Right kidney (tissue), 1 donor: ENCODE data around the gene XCL2.
"Not testable (repeated sequence)": the region's sequence is repeated elsewhere in the genome, so short reads cannot be mapped to it uniquely, and the experiment has no call there.

Source experiments
- DNase-seq: peaks from one replicate; pipeline ENCODE4 v3.0.0-alpha.2; 2016

XCL2 gene

DNA sequence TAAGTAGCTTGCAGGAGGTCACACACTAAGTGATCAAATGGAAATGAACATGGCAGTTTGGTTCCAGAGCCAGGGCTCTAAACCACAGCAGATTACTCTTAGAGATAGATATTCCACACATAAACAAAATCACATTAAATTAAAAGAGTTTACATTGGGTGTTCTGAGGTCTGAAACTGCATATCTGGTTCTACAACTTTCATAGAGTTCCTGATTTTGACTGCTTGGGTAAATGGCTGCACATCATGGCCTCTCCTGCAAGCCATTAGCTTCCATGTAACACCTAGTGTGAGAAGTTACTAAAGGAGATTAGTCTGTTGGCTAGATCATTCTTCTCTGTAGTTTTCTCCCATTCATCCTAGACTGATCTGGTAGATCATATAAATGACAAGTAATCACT is 12.8 kb upstream of the XCL2 start:
- no peak for DNase-seq

DNA sequence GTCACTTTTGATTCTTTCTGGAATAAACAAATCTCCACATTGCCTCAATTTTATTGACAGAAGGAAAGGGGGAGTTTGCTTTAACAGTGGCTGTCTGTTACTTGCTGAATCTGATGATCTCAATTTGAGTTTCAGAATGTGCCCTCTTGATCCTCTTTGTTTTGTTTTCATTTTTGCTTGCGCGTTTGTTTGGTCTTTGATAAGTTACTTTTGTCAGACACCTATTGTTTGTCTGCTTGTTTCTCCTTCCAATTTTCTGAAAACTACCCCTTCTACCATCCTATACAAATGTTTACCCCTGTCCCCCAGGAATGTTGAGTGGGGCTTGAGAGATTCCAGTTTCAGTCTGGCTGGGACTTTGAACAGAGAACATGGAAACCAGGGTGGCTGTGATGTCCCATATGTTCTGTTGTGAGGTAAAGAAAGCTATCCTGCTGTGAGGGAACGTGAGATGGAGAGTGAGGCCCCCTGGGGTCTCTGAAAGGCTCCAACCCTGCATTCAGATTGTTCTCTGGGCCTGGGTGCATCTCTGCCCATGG is 11.8 kb upstream of the XCL2 start:
- no peak for DNase-seq

DNA sequence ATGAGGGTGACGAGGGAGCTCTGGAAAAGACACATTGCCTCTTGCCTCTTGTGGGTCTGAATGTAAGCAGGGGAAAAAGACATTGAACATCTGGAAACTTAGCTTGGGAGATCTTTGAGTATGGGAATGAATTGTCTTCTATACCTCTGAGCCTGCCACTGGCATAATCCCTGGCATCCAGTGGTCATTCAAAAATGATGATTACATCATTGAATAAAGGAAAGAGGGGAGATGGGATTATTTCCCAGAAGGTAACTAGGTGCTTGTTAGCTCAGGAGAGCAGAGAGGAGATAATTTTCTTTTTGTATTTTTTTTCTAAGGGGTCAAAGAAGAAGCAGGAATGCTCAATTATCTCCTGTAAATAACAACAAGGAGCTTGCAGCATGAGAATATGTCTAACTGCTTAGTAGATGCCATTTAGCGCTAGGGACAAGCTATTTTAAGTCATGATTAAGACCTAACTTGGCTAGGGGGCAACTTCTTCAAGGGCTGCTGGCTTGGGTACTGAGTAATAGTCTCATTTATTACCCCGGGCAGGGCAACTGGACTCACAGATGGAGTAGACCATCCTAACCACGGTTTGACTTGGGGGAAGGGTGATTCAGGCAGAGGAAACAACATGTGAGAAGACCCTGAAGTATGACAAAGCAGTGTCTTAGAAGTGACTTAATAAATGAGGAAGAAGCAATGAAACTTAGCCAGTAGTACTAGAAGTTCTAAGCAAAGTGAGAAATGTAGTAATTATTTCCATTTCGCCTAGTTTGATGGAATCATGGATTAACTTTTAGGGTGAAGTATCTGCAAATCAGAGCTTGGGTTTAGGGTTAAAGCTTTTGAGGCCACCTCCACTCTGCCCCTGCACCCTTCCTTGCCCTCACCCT is 11.0 kb upstream of the XCL2 start:
- no peak for DNase-seq

DNA sequence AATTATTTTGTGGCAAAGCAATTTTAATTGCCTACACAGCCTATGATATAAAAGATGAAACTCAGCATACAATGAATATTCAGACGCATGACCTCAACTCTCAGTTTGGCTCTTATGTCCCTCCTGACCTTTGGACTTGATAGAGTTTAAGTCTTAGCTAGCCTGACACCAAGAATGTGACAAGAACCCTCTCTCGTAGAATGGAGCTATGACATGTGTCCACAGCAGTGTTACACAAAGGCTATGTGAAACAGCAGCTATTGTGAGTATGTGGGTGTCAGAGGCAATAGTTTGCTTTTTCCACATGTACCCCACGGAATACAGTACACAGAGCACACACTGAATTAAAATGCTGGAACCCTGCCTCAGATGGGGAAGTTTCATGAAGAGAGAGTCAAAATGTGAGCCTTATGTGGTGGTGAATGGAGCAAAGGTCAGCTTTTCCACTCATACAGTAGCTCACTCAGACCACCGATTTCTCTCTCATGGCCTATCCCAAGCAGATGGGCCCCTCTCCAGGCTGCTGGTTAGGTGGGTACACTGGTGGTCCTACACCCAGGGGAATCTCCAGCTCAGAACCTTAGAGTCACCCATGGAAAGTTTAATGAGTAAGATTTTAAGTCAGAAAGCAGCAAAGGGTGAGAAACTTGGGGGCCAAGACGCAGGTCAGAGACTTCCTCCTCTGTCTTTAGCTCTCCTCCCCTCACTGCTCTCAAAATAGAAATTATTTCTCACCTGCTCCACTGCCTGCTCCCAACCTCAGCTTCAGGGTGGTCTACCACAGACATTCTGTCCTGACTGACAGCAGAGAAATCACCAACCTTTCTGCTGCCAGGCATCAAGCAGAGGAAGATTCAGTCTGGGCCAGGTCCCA is 10.1 kb upstream of the XCL2 start:
- DNase-seq: no peak

DNA sequence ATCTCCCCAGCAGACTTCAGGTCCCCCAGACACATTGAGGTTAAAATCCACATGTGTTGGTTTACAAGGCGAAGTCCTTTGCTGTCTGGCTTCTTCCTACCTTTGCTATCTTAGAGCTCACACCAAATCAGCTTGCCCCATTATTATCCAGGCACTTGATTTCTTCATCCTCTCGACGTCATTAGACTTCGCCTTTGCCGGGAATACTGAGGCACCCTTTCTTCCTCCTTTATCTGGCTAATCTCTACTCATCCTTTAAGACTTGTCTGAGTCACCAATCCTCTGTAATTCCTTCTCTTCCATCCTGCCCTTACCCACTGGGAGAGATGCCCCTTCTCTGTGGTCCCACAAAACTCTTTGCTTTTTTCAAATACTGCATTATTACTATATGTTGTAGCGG is 9.2 kb upstream of the XCL2 start:
- no peak for DNase-seq

DNA sequence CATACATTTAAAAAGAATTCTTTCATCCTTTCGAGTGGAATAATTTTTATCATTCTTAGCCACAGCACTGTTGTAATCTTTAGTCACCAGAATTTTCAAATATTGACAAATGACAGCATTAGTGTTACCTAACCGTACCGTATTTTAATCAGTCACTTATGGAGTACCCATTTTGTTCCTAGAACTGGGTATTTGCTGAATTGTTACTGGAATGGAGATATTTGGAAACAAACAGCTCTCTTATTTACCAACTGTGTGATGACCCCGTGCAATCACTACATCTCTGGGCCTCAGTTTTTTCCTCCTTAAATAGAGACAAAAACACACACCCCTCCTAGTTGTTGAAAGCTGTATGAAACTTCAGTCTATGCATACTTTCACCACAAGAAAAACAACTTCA is 7.9 kb upstream of the XCL2 start:
- no peak for DNase-seq

DNA sequence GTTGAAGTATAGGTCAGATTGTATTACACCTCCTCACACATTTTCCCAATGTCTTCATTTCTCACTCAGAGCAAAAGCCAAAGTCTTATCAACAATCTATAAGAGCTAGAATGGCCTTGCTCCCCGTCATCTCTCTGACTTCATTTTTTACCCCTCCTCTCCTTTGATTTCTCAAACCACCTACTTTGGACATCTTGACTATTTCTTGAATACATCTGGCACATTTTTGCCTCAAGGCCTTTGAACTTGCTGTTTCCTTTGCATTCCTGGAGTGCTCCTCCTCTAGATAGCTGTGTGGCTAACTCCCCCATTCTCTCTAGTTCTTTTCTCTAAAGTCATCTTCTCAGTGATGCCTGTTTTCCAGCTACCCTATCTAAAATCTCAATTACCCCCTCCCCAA is 7.2 kb upstream of the XCL2 start:
- no peak for DNase-seq

DNA sequence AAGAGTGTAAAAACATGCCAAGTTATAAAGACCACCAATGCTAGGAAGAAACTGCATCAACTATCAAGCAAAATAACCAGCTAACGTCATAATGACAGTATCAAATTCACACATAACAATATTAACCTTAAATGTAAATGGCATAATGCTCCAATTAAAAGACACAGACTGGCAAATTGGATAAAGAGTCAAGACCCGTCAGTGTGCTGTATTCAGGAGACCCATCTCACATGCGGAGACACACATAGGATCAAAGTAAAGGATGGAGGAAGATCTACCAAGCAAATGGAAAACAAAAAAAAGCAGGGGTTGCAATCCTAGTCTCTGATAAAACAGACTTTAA is 2.7 kb upstream of the XCL2 start:
- DNase-seq: not testable (repeated sequence)

DNA sequence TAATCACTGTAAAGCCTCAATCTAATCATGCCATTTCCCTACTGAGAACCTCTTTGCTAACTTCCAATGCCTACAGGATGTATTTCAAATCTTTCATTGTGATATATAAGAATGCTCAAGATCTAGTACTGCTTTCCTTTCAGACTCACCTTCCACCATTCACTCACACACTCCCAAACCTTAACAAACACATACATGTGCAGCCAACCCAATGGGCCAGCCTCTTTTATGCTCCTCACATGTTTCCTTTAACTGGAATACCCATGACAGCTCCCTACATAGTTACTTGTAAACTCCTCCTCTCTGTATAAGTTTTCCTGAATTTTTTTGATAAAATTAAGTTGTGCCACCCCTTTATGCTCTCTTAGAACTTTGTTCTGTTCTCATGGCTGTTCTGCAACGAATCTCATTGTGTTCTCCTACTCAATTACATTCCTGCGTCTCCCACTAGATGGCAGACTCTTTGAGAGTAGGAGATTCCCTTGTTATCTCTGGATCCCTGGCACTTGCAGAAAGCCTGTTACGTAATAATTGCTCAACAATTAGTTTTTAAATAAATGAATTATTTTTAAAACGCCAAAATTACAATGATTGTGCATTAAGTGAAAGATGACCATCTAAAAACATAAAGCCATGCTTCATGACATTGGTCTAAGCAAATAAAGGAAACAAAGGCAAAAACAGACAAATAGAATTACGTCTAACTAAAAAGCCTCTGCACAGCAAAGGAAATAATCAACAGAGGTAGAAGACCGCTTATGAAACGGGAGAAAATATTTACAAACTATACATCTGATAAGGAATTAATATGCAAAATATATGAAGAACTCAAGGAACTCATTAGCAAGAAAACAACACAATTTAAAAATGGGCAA is 2.1 kb upstream of the XCL2 start:
- DNase-seq: not testable (repeated sequence)

DNA sequence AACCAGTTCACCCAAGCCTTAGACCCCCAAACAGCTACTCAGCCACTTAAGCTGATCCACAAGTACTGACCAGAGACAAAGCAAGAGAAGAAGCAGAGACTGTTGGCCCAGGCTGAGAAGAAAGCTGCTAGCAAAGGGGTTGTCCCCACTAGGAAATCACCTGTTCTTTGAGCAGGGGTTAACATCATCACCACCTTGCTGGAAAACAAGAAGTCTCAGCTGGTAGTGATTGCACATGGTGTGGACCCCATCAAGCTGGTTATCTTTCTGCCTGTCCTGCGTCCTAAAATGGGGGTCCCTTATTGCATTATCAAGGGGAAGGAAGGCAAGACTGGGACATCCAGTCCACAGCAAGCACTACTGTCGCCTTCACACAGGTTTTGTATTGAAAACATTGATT is 819 bp downstream of the XCL2 start:
- not testable (repeated sequence) for DNase-seq

DNA sequence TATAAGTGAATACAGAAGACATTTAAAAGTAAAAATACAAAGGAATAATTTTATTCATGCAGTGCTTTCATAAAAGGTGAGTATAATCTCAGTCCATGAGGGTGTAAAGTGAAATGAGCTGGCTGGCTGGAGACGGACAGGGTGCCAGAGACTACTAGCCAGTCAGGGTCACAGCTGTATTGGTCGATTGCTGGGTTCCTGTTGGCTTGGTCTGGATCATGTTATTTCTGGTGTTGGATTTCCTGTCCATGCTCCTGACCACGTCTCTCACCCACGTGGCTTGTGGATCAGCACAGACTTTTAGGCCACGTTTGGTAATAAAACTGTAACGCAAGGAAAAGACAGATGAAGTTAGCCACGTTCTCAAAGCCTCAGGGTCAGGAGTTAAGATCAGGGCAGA is 3.0 kb downstream of the XCL2 start:
- not testable (repeated sequence) for DNase-seq

DNA sequence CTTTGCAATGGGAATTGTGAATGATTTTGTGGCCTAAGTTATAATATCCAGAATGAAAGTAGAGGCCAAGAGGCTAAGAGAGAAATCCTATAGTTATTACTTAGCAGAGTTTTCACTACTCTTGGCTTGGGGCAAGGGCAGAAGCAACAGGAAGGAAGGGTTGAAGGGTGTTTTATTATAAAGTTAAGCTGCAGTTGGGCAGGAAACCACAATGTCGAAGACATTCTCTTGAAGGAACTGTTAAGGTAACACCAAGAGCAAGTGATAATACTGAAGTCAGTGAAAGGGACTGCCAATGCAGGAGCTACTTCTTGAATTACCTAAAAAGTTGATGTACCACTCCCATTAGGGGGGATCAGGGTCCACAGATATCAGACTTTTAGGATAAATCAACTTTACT is 8.3 kb downstream of the XCL2 start:
- no peak for DNase-seq

DNA sequence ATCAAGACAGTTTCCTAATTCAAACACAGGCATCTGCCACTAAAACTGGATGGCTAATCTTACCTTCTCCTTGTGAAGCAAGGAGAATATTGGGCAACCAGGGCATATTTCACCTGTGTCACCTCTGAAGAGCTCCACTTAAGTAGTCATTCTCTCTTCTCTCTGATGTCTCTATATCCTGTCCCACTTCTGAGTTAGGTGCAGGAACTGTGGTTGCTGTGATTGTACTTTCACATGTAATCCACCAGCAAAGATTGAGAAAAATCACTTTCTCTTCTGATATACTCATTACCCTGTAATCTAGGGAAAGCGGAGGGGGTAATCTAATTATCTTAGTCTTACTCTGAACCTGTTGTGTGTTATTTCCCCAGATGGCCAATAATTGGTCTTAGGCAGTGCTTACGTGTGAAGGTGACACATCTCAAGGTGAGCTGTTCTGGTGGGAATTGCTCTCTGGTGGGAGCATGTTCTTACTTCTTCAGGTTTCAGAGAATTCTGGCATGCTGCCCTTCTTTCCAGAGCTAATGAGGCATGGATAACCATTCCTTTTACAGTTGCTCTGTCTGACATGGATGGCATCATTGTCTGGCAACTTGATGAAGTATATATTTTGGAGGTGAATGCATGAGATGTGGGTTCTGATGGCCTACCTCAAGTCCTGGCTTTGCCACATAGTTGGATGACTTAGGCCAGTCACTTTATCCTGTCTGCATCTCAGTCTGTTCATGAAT is 12.0 kb downstream of the XCL2 start:
- DNase-seq: no peak

DNA sequence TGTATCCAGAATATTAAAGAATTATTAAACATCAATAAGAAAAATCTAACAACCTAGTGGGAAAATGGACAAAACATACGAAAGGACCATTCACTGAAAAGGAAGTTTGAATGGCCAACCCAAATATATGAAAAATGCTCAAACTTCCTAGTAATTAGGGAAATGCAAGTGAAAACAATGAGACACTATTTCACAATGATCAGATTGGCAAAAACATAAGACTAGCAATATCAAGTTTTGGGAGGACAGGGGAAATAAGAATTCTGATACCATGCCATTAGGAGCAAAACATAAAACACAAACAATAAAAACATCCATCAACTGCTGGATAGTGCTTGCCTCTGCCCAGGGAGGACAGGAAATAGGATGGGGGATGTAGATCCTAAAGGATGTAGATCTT is 14.3 kb downstream of the XCL2 start:
- no peak for DNase-seq

DNA sequence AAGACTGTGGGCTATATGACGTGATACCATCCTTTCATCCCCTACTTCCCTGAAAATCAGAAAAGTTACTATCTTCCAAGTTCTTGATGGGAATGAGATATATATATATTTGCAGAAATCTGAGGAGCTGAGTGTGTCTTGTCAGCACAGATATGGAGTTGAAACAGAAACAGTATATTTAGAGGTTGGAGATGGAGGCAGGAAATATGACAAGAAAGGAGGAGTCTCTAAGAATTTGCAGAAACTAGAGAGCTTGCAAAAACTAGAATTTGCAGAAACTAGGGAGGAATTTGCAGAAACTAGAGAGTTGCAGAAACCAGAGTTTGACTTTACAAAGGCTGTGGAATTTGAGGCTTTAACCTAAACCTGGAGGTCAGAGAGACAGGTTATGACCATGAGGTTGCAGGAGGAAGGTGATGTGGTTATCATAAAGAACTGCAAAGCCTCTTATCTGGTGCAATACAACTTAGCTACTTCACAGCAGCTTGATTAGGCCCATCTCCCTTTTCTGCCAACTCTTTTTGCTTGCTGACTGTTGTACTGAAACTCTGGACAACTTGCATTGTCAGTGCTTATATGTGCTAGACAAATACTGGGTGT is 22.3 kb downstream of the XCL2 start:
- no peak for DNase-seq

DNA sequence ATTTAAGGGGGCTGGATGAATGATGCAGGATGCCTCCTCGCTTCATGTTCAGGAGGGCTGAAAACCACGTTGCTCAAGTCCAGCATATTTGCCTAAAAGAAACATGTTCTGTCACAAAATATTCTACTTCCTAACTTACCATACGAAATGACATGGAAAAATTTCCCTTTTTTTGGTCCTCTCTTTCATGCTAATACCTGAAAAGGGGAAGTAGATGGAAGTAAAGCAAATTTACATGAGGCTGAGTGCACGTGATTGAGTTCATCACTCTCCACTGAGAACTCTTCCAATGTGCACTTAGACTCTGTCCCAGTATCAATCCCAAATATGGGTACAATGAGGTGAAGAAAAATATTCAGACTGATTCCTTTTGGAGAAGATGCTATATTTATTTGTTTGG is 23.0 kb downstream of the XCL2 start:
- no peak for DNase-seq

DNA sequence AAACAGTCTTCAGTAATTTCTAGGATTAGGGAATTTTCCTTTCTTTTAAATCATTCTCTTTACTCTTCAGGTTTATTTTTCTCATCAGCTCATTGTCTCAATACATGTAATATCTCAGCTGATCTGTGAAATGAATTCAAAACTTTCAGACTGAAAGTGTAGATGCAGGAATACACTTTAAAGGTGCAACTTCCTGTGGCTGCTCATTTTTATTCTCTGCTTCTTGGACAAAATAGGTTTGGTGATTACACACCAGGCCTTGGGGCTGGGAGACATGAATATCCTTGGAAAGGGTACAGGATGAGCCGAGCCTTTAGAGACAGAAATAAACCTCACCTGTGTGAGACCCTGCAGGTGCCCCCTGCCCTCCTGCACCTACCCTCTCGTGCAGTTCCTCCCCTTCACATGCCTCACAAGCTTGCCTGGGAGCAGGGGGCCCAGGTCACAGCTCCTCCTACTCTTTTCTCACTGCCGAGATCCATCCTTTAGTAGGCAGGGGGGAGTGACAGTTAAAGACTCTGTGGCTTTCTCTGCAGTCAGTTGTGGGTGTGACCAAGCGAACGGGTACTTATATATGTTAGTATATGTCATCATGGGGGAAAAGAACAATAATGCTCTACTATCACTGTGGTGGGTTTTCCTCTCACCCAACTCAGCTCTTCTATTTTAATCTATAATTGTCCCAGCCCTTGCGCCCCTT is 23.6 kb downstream of the XCL2 start:
- DNase-seq: no peak

DNA sequence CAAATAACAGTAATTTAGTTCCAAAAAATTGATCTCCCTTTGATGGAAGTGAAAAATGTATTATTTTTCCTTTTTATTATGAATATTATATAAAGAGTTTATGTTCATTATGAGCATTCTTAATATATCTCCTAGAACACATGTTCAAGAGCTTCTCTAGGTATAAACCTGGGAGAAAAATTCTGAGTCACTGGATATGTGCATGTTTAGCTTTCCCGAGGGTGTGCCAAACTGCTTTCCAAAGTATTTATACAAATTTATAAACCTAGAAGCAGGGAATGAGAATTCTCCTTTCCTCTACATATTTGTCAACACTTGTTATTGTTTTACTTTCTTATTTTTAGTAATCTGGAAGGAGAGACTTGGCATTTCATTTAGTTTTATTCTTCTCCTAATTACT is 25.0 kb downstream of the XCL2 start:
- no peak for DNase-seq

DNA sequence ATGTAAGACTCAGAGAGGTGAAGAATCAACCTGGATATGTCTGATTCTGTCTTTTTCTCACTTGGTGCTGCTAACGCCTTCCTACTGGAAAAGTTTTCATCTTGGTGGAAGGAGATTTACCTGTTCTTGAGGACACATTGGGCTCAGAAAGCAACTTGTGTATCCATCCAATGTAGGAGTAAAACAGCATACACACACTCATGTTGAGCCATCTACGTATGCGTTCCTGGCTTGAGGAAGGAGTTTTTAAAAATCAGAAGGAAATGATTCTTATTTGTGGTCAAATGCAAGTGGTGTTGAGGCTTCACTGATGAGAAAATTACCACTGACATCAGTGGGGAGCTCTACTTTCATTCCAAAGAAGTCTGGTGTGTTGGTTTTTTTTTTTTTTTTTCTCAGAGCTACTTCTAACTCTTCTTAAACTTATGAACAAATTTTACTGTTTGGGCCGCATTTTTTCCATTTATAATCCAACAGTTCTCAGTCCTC is 25.6 kb downstream of the XCL2 start:
- no peak for DNase-seq

DNA sequence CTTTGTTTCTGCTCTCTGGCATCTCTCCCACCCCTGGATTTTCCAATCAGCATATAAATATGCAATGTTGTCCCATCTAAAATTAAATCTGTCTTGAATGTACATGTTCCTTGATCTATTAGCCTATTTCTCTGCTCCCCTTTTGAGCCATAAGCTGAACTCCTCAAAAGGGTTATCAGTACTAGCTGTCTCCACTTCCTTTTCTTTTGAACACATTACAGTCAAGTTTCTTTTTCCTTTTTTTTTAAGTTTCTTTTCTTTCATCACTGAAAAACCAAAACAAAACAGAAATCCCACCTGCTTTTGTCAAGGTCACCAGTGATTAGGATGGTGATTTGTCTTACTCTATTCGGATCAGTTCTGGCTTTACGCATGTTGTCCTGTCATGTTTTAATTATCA is 29.3 kb downstream of the XCL2 start:
- no peak for DNase-seq
